Smooth muscle cell (in vitro differentiated cells): Measurements from ENCODE around the gene LZTS3. TPM values are rescaled to one million over a fixed set of nuclear protein-coding genes. Genes with fewer than 3 reads are reported as not detected.

Experiments used
- DNase-seq: peaks from one replicate; lab custom pipeline; 2025; ENCODE audit not compliant: unreplicated experiment; lab: John Stamatoyannopoulos, UW
- H2AFZ ChIP-seq: fragments of 200-600 bp; sonication (generic); 2 replicates; pipeline ENCODE4 v1.6.0; 2016; ENCODE audit warnings: antibody characterized with exemption, low read depth, mild to moderate bottlenecking
- H3F3A ChIP-seq: fragments of 200-600 bp; sonication (generic); 2 replicates; pipeline ENCODE4 v1.6.0; 2017; ENCODE audit warnings: antibody characterized with exemption, low read depth
- H3K27ac ChIP-seq: fragments of 200-600 bp; sonication (generic); 2 replicates; pipeline ENCODE4 v1.5.1; 2016; ENCODE audit warnings: low read depth, mild to moderate bottlenecking
- H3K27me3 ChIP-seq: fragments of 200-600 bp; sonication (generic); 2 replicates; pipeline ENCODE4 v1.6.1; 2016; ENCODE audit warnings: low read depth, mild to moderate bottlenecking
- H3K36me3 ChIP-seq: fragments of 200-600 bp; sonication (generic); 2 replicates; pipeline ENCODE4 v1.5.1; 2016; ENCODE audit warnings: low read depth
- H3K4me1 ChIP-seq: fragments of 200-600 bp; sonication (generic); 2 replicates; pipeline ENCODE4 v1.5.1; 2016; ENCODE audit warnings: low read depth
- H3K4me2 ChIP-seq: fragments of 200-600 bp; sonication (generic); 2 replicates; pipeline ENCODE4 v1.6.0; 2016; ENCODE audit warnings: mild to moderate bottlenecking
- H3K4me3 ChIP-seq: fragments of 200-600 bp; sonication (generic); 2 replicates; pipeline ENCODE4 v1.5.1; 2016; ENCODE audit warnings: mild to moderate bottlenecking
- H3K79me2 ChIP-seq: fragments of 200-600 bp; sonication (generic); 2 replicates; pipeline ENCODE4 v1.6.0; 2016; ENCODE audit warnings: low read depth, mild to moderate bottlenecking
- H3K9ac ChIP-seq: fragments of 200-600 bp; sonication (generic); 2 replicates; pipeline ENCODE4 v1.6.0; 2016; ENCODE audit warnings: low read depth
- H3K9me3 ChIP-seq: fragments of 200-600 bp; sonication (generic); replicated peaks from 2 replicates; pipeline ENCODE4 v1.5.1; 2016; ENCODE audit warnings: low read depth
- H4K20me1 ChIP-seq: fragments of 200-600 bp; sonication (generic); 2 replicates; pipeline ENCODE4 v1.6.0; 2016; ENCODE audit warnings: low read depth
- CTCF ChIP-seq: fragments of 200-600 bp; sonication (generic); IDR thresholded peaks from 2 replicates; pipeline ENCODE4 v1.5.1; 2017; ENCODE audit warnings: borderline replicate concordance, mild to moderate bottlenecking, antibody characterized with exemption; ENCODE audit not compliant: insufficient read depth, poor library complexity, severe bottlenecking
- WGBS: methylation state at CpG from one replicate; pipeline ENCODE4 v1.1.7; 2016; ENCODE audit warnings: low lambda C conversion rate; 5-methylcytosine and 5-hydroxymethylcytosine counted together
- polyA plus RNA-seq: library from polyadenylated mRNA; unstranded; fragments of >200 nt; fragmentation: Nextera tagmentation; extraction: Ambion mirVana; gene quantifications from 2 replicates; pipeline ENCODE4 v1.2.1, GENCODE V29; 2016
- total RNA-seq: library from RNA; depleted of rRNA; stranded (reverse); fragments of >200 nt; gene quantifications from 2 replicates; pipeline ENCODE4 v1.2.3, GENCODE V29; 2014

Gene LZTS3
- total and polyA plus RNA-seq, 2 experiments from 2014 or later, result 6.1 to 6.9 TPM

- no peak overlapping the region for H3K4me3 ChIP-seq
- DNase-seq, result no peak
- H3K9ac ChIP-seq, result no peak overlapping the region
- H3K27me3 ChIP-seq, result no peaks in the 10 kb centered on the region
- 93% methylated on average over 1 of the region's 1 CpG for WGBS
- H3K36me3 ChIP-seq, result no peaks in the 10 kb centered on the region
- H3F3A ChIP-seq, result no peaks in the 10 kb centered on the region
- TF ChIP-seq CTCF, result no peak
- no peak overlapping the region for H2AFZ ChIP-seq
- H3K79me2 ChIP-seq, result no peaks in the 10 kb centered on the region
- no peaks in the 10 kb centered on the region for H3K4me1 ChIP-seq
- no peaks in the 10 kb centered on the region for H3K9me3 ChIP-seq
- H4K20me1 ChIP-seq, result peaks cover 5% of the 10 kb centered on the region
- no peak overlapping the region for H3K4me2 ChIP-seq
- H3K27ac ChIP-seq, result no peak overlapping the region
Measured at GRCh38 chr20:3123542-3123941, 49.8 kb downstream of the LZTS3 start.

- no peaks in the 10 kb centered on the region for H3K36me3 ChIP-seq
- no peak for DNase-seq
- no peaks in the 10 kb centered on the region for H3F3A ChIP-seq
- no peaks in the 10 kb centered on the region for H3K79me2 ChIP-seq
- H3K4me1 ChIP-seq, result no peaks in the 10 kb centered on the region
- no peaks in the 10 kb centered on the region for H3K27me3 ChIP-seq
- no peak overlapping the region for H3K27ac ChIP-seq
- no peak overlapping the region for H3K4me3 ChIP-seq
- no peak overlapping the region for H3K9ac ChIP-seq
- 98% methylated on average over 12 of the region's 12 CpGs for WGBS
- H2AFZ ChIP-seq, result no peak overlapping the region
- no peak for TF ChIP-seq CTCF
- no peaks in the 10 kb centered on the region for H3K9me3 ChIP-seq
- H4K20me1 ChIP-seq, result no peaks in the 10 kb centered on the region
- no peak overlapping the region for H3K4me2 ChIP-seq
Measured at GRCh38 chr20:3121955-3122610, 51.3 kb downstream of the LZTS3 start.

GRCh38 chr20:3121271-3121911 lies 52.0 kb downstream of the LZTS3 start:
- no peak overlapping the region for H3K27ac ChIP-seq
- H4K20me1 ChIP-seq, result peaks cover 5% of the 10 kb centered on the region
- no peaks in the 10 kb centered on the region for H3F3A ChIP-seq
- no peaks in the 10 kb centered on the region for H3K79me2 ChIP-seq
- H3K9ac ChIP-seq, result no peak overlapping the region
- no peak overlapping the region for H2AFZ ChIP-seq
- no peak overlapping the region for H3K4me3 ChIP-seq
- H3K27me3 ChIP-seq, result no peaks in the 10 kb centered on the region
- TF ChIP-seq CTCF, result no peak
- H3K36me3 ChIP-seq, result no peaks in the 10 kb centered on the region
- H3K9me3 ChIP-seq, result no peaks in the 10 kb centered on the region
- no peak overlapping the region for H3K4me2 ChIP-seq
- DNase-seq, result no peak
- H3K4me1 ChIP-seq, result no peaks in the 10 kb centered on the region
- 97% methylated on average over 11 of the region's 11 CpGs for WGBS

GRCh38 chr20:3119044-3119443 lies 54.3 kb downstream of the LZTS3 start:
- WGBS, result 86% methylated on average over 5 of the region's 5 CpGs

More at GRCh38 chr20:3119044-3119443, 54.3 kb downstream of the LZTS3 start:
- H3F3A ChIP-seq, result no peaks in the 10 kb centered on the region
- no peak overlapping the region for H3K27ac ChIP-seq
- no peaks in the 10 kb centered on the region for H3K36me3 ChIP-seq
- no peaks in the 10 kb centered on the region for H3K9me3 ChIP-seq
- no peak for TF ChIP-seq CTCF
- H2AFZ ChIP-seq, result no peak overlapping the region
- no peaks in the 10 kb centered on the region for H3K4me1 ChIP-seq
- H3K9ac ChIP-seq, result no peak overlapping the region
- no peaks in the 10 kb centered on the region for H3K79me2 ChIP-seq
- no peak overlapping the region for H3K4me3 ChIP-seq
- no peaks in the 10 kb centered on the region for H3K27me3 ChIP-seq
- H4K20me1 ChIP-seq, result peaks cover 20% of the 10 kb centered on the region
- H3K4me2 ChIP-seq, result no peak overlapping the region
- DNase-seq, result no peak
